ENCODE data around the gene GNL1.

Gene GNL1

GRCh38 chr6:30589754-30590358 is 33.6 kb upstream of the GNL1 start:
- no peak for DNase-seq

DNA sequence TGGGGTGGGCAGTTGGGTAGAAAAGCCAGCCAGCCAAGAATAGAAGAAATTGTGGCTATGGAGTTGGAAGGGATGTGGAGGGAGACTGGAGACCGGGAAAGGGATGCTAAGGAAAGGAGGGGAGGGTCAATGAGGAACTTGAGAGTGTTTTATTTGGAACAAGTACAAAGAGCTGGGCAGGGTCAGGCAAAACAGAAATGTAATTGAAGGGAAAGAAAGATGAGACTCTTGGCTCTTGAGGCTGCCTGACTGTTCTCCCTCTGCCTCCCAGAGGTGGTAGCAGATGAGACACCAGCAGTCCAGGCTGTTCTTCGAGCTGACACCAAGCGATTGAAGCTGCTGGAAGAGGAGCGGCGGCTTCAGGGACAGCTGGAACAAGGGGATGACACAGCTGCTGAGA is 27.6 kb upstream of the GNL1 start:
- TF ChIP-seq GATA1 (IDR thresholded peaks at IDR 0.05; ENCODE audit: low read depth, low read length) (no peak), POLR2A (IDR thresholded peaks at IDR 0.05; ENCODE audit: low read length) (no peak)

More at GRCh38 chr6:30589754-30590358, 33.6 kb upstream of the GNL1 start:
- no peak for TF ChIP-seq POLR2A (IDR thresholded peaks at IDR 0.05; ENCODE audit: low read length)
- no peak for TF ChIP-seq GATA1 (IDR thresholded peaks at IDR 0.05; ENCODE audit: low read depth, low read length)

GRCh38 chr6:30578051-30578450 is 21.8 kb upstream of the GNL1 start:
- DNase-seq: no peak
- TF ChIP-seq GATA1 (IDR thresholded peaks at IDR 0.05; ENCODE audit: low read depth, low read length) (no peak), POLR2A (IDR thresholded peaks at IDR 0.05; ENCODE audit: low read length) (no peak)

More for the DNA sequence above, 27.6 kb upstream of the GNL1 start:
- no peak for DNase-seq

DNA sequence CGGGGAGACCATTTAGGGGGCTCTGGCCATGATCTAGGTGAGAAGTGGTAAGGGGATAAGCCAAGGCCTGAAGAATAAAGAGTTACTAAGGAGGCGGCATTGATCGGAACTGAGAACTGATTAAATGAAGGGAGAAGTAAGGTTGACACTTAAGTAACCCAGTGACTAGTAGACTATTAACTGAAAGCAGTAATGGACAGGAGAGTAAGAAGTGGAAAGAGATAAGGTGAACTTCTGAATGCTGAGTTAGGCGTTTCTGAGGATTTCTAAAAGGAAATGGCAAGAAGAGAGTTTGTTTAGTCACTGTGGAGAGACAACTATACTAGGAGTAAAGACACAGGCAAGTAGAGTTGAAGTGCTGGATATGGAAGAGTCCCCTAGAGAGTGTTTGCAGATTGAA is 16.8 kb upstream of the GNL1 start:
- no peak for TF ChIP-seq POLR2A (IDR thresholded peaks at IDR 0.05; ENCODE audit: low read length)
- no peak for TF ChIP-seq GATA1 (IDR thresholded peaks at IDR 0.05; ENCODE audit: low read depth, low read length)
- no peak for DNase-seq

- no peak for DNase-seq
- TF ChIP-seq GATA1 (IDR thresholded peaks at IDR 0.05; ENCODE audit: low read depth, low read length): no peak
- no peak for TF ChIP-seq POLR2A (IDR thresholded peaks at IDR 0.05; ENCODE audit: low read length)
Observed at GRCh38 chr6:30572148-30572547, 15.9 kb upstream of the GNL1 start.

GRCh38 chr6:30571762-30572082 is 15.4 kb upstream of the GNL1 start:
- no peak for TF ChIP-seq POLR2A (IDR thresholded peaks at IDR 0.05; ENCODE audit: low read length)
- TF ChIP-seq GATA1 (IDR thresholded peaks at IDR 0.05; ENCODE audit: low read depth, low read length): no peak

GRCh38 chr6:30571075-30571761 is 14.9 kb upstream of the GNL1 start, which contains the start of gene ABCF1:
Gene ABCF1 (plus strand): TSS chr6:30571442. CDS start chr6:30571488, 46 bp downstream.
- TF ChIP-seq GATA1 (IDR thresholded peaks at IDR 0.05; ENCODE audit: low read depth, low read length): no peak
- TF ChIP-seq POLR2A (IDR thresholded peaks at IDR 0.05; ENCODE audit: low read length): peak; percentile 92

More at GRCh38 chr6:30571762-30572082, 15.4 kb upstream of the GNL1 start:
- DNase-seq: peak in 1 of 2 experiments; percentile 49

DNA sequence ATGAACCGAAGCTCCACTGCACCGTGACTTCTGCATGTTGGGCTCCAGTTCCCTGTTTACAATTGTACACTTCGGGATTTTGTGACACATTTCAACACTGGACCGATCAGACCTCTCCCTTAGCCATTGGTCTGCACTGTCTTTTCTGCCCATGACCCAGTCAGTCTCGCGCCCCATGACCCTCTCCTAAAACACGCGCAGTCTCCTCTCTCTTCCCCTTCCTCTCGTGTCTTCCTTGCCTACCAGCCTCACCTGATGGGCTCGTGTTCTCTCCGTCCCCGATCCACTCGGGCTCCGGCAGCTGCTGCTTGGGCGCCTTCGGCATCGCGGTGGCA is 14.4 kb upstream of the GNL1 start:
- no peak for TF ChIP-seq GATA1 (IDR thresholded peaks at IDR 0.05; ENCODE audit: low read depth, low read length)
- TF ChIP-seq POLR2A (IDR thresholded peaks at IDR 0.05; ENCODE audit: low read length): no peak
- DNase-seq: no peak

More at GRCh38 chr6:30571075-30571761, 14.9 kb upstream of the GNL1 start, which contains the start of gene ABCF1:
- peak; percentile 98 to 99 for DNase-seq

- no peak for TF ChIP-seq GATA1 (IDR thresholded peaks at IDR 0.05; ENCODE audit: low read depth, low read length)
- TF ChIP-seq POLR2A (IDR thresholded peaks at IDR 0.05; ENCODE audit: low read length): no peak
- peak in 1 of 2 experiments; percentile 28 for DNase-seq
Observed at GRCh38 chr6:30570263-30570662, 14.0 kb upstream of the GNL1 start.

- DNase-seq: no peak
- TF ChIP-seq POLR2A (IDR thresholded peaks at IDR 0.05; ENCODE audit: low read length) (no peak), GATA1 (IDR thresholded peaks at IDR 0.05; ENCODE audit: low read depth, low read length) (no peak)
Observed at GRCh38 chr6:30568245-30568644, 12.0 kb upstream of the GNL1 start.

GRCh38 chr6:30565772-30566171 is 9.5 kb upstream of the GNL1 start:
- TF ChIP-seq GATA1 (IDR thresholded peaks at IDR 0.05; ENCODE audit: low read depth, low read length) (no peak), POLR2A (IDR thresholded peaks at IDR 0.05; ENCODE audit: low read length) (no peak)
- no peak for DNase-seq

DNA sequence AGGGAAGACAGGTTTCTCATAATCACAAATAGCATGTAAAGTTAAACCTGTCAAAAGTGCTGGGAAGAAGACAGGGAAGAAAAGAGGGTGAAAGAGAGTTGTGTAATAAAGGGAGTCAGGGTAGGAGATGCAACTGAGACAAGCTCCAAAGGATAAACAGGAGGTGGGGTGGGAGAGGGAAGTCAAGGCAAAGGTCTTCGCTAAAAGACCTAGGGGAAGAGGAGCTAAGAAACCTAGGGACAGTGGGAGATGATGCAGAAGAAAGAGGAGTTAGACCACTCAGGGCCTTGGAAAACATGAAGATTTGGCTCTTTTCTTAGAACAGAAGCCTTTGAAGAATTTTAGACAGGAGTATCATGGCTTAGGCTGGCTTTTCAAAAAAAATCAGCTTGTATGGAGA is 7.8 kb upstream of the GNL1 start:
- TF ChIP-seq GATA1 (IDR thresholded peaks at IDR 0.05; ENCODE audit: low read depth, low read length): no peak
- no peak for TF ChIP-seq POLR2A (IDR thresholded peaks at IDR 0.05; ENCODE audit: low read length)
- DNase-seq: no peak

DNA sequence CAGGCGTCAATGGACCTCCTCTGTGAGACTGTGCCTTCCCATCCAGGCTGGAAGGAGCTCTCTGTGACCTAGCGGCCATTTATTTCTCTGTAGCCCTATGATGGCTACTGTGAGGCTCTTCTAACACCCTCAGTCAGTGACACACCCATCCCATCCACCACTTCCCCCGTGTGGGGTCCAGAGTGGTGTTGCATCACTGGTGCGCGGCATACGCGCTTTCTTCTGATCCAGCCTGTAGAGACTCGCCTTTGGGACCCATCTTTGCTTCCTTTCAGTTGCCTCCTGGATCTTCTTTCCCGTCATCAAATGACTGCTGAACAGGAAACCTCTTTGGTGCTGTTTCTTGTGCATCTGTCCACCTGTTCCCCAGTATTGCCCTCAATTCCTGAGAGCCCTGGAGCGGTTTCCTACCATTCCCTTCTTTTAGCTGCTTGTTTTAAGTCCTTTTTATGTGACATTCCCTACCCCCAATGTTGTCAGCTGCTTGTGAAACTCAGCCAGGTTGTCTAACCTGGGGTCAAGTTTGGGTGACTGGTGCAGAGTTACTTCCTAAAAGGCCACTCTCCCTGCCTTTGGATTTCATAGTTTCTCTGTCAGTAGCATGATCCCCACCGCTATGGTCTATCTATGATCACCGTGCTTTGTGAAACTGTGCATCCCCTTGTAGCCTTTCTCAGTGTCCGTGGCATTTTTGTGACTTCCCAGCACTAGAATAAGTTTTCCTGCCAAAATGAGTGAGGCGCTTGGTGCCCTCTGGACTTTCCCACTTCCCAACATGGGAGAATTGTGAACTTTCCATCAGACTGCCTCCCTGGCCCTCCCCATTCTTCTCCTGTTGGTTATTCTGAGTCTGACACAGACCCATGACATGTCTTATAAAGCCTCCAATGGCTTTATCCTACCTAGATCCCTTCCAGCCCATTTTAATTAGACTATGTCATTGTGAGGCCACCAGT is 6.5 kb upstream of the GNL1 start:
- DNase-seq: no peak
- TF ChIP-seq GATA1 (IDR thresholded peaks at IDR 0.05; ENCODE audit: low read depth, low read length) (no peak), POLR2A (IDR thresholded peaks at IDR 0.05; ENCODE audit: low read length) (no peak)

DNA sequence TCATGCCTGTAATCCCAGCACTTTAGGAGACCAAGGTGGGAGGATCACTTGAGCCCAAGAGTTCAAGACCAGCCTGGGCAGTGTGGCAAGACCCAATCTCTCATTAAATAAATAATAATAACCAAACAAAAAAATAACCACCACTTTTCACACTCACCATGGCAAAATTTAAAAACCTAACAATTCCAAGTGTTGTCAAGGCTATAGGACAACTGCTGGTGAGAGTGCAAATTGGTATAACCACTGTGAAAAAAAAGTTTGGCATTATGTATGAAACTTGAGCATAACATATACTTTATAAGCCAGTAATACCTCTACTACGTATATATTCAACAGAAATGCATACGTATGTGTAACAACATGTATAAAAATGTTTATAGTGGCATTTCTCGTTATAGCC is 4.6 kb upstream of the GNL1 start:
- TF ChIP-seq GATA1 (IDR thresholded peaks at IDR 0.05; ENCODE audit: low read depth, low read length) (no peak), POLR2A (IDR thresholded peaks at IDR 0.05; ENCODE audit: low read length) (no peak)
- DNase-seq: no peak
